ENCODE measurements around the gene CCNC.

The CCNC gene

DNA sequence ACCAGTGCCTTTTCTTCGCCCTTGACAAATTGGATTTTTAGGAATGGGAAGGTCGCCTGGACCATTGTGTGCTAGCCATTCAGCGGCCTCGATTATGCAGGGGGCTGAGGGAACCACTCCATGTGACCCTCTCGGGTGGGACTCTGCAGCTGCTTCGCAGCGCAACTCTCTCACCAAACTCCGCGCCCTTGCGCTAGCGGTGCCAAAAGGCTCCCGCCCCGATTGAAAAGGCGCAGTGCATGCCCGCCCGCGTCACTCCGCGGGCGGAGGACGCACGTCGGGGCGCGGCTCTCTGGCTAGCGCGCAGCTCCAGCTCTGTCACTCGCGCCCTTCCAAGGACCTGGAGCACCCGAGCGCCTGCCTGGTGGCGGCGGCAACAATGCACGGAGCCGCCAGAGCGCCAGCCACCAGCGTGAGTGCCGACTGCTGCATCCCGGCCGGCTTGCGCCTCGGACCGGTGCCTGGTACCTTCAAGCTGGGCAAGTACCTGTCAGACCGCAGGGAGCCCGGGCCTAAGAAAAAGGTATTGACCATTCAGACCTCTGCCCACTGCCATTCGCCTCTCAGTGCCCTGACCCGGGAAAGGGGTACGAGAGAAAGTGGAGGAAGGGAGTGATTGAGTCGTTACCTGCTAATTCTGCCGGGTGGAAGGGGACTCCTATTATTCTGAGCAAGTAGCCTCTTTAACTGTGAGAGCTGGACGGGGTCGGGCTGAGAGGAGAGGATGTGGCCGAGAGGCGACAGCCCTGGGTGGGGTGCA is 38.4 kb upstream of the CCNC start, which contains the start of gene PRDM13:
Gene PRDM13 (plus strand): TSS at position 178 of the 760 bp plus-strand sequence. CDS start 202 bp downstream, at position 380.
- TF ChIP-seq, protein P1, sequence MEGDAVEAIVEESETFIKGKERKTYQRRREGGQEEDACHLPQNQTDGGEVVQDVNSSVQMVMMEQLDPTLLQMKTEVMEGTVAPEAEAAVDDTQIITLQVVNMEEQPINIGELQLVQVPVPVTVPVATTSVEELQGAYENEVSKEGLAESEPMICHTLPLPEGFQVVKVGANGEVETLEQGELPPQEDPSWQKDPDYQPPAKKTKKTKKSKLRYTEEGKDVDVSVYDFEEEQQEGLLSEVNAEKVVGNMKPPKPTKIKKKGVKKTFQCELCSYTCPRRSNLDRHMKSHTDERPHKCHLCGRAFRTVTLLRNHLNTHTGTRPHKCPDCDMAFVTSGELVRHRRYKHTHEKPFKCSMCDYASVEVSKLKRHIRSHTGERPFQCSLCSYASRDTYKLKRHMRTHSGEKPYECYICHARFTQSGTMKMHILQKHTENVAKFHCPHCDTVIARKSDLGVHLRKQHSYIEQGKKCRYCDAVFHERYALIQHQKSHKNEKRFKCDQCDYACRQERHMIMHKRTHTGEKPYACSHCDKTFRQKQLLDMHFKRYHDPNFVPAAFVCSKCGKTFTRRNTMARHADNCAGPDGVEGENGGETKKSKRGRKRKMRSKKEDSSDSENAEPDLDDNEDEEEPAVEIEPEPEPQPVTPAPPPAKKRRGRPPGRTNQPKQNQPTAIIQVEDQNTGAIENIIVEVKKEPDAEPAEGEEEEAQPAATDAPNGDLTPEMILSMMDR (IDR thresholded peaks at IDR 0.05; ENCODE audit: low read depth, low read length, missing control alignments), result no peak
- in situ Hi-C loops (cut with HindIII; ENCODE audit: low sequenced_read_pairs), result no loop called here

DNA sequence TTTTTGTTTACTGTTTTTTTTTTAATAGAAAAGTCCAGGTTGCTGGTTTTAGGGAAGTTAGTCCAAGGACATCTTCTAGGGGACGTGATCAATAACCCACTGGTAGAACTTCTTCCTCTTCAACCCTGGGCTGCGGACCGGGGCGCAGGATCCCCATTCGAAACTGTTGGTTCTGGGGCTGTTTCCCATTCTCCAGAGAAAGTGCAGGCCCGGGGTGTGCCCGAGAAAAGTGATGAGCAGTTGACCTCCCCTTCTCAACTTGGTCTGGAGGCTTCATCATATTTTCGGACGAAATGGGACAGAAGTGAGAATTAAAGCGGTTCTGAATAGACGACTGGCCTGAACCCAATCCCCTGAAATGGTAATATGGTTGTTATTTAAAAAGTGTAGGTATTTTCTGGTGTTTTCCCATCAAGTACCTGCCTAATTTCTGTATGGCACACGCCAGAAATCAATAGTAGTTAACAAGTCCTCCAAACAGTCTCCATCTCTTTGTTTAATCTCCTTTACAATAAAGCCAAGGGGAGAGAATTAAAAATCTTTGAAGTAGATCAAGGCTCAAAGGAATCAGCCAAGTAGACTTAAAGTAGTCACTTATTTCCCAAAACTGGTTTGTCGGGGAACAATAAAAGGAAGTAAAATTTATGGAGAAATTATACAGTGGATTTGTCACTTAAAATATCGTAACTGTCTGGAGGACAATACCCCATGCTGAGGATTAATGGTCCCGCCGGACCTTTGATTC is 37.6 kb upstream of the CCNC start:
- TF ChIP-seq, protein P1 (IDR thresholded peaks at IDR 0.05; ENCODE audit: low read depth, low read length, missing control alignments), result no peak
- no peak for DNase-seq (ENCODE audit: low read depth)
- in situ Hi-C loops (cut with HindIII; ENCODE audit: low sequenced_read_pairs), result no loop called here
- H3K4me3 ChIP-seq (ENCODE audit: low read depth, low read length), result no peak overlapping the region

More for the DNA sequence above, 38.4 kb upstream of the CCNC start, which contains the start of gene PRDM13:
- DNase-seq (ENCODE audit: low read depth), result no peak
- no peak within 1 kb of the TSS for H3K4me3 ChIP-seq (ENCODE audit: low read depth, low read length)

DNA sequence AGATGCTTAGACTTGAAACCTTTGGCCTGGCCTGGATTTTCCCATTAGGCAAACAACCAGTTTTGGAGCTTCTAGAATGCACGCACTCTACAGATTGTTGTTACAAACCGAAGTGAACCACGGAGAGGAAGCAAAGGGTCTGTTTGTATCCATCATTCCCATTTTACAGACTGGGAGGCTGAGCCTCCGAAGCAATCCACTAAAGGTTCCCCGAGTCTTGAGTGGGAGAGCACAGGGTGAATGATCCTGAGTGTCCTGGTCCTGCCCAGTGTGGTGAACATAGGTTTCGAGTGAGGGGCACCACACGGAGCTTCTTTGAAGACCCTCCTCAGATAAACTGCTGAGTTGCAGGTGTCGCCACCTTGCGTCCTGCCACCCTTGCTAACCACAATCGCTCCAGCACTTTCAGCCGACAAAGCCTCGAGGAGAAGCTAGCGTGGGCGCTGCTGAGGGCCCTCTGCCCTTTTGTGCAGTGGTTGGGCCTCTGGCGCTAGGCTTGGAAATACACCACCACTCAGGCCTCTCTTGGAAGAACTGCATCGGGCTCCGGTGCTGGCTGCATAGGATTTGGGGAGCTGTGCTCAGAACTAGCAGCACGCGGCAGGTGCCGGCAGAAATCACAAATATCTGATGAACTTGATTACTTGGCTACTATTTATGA is 36.7 kb upstream of the CCNC start:
- in situ Hi-C loops (cut with HindIII; ENCODE audit: low sequenced_read_pairs), result no loop called here
- no peak for DNase-seq (ENCODE audit: low read depth)
- TF ChIP-seq, protein P1 (IDR thresholded peaks at IDR 0.05; ENCODE audit: low read depth, low read length, missing control alignments), result no peak
- H3K4me3 ChIP-seq (ENCODE audit: low read depth, low read length), result no peak overlapping the region

DNA sequence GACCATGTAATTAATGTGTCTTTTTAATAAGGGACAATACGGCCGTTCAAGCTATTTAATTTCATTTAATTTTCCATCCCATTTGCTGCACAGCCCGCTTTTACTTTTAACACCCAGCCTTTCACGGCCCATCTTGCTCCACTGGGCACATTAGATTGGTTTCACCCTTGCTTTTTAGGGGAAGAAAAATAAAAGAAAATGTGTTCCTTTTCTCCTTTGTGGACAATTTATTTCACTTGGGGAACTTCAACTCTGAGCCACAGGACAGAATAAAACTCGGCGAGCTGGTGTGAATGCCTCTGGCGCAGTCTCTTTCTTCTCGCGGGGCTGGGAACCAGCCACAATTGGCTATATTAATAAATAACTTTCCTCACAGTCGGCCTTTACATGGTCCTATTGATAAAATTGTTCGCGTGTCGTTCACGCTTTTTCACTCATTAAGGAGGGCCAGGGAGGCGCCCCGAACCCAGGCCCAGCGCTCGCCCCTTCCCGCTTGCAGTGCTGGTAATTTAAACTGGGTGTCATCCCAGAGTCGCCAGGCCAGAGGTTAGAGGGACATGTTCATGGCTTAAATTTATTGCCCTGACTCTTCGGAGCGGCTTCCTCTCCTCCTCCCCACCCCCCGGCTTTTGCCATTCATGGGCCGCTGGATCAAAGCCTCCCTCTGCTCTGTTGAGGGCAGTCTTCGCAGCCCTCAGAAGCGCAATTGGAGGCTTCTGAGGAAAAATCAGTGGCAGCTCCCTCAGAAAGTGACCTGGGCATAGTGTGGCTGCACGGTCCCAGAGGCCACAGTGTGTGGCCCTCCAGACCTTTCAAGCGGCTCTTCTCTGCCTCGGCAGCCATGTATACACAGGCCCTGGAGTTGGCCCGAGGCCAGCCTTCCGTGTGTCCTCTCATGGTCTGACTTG is 36.0 kb upstream of the CCNC start:
- in situ Hi-C loops (cut with HindIII; ENCODE audit: low sequenced_read_pairs), result no loop called here
- peak overlapping the region; percentile 27 for H3K4me3 ChIP-seq (ENCODE audit: low read depth, low read length)
- DNase-seq (ENCODE audit: low read depth), result no peak
- TF ChIP-seq, protein P1 (IDR thresholded peaks at IDR 0.05; ENCODE audit: low read depth, low read length, missing control alignments), result no peak

DNA sequence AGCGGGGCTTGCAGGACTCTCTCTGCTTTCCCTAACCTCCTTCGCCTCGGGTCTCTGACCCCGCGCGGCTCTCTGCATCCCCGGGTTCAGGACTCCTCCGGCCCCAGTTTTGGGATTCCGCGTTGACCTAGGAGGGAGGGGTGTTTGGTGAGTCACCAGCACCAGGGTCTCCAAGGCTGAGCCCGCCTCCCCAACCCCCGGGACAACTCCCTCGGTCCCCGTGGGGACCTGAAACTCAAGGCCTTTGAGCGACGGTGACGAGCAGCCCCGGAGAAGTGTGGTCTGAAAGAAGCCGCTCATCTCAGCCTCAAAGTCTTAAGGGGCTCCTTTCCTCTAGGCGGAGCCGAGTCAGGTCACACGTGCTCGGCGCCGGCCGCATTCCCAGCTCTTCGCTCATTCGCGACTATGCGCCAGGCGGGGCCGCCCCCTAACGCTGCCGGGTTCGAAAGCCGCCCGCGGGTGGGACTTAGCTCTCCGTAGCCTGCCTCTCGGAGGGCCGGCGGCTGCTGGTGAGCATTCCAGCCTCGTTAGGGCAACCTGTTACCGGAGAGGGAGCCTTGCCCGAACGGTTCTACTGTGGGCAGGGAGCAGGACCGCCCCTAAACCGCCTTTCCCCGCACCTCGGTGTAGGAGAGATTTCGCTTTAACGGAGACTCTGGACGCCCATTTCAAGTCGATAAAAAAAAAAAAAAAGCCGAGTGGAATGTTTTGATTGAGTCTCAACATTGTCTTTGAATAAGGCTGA is 35.1 kb upstream of the CCNC start:
- peak overlapping the region; percentile 27 for H3K4me3 ChIP-seq (ENCODE audit: low read depth, low read length)
- TF ChIP-seq, protein P1 (IDR thresholded peaks at IDR 0.05; ENCODE audit: low read depth, low read length, missing control alignments), result no peak
- no peak for DNase-seq (ENCODE audit: low read depth)
- in situ Hi-C loops (cut with HindIII; ENCODE audit: low sequenced_read_pairs), result no loop called here
